ENCODE measurements around the gene PUDP.

PUDP gene

GRCh38 chrX:7076245-7076661 lies 71.7 kb downstream of the PUDP start:
- DNase-seq (ENCODE audit: low read depth in 2 of 3, low spot score in 1 of 3): no peak

- DNase-seq (ENCODE audit: low read depth in 2 of 3, low spot score in 1 of 3): no peak
Measured at GRCh38 chrX:7074908-7075204, 73.1 kb downstream of the PUDP start.

- DNase-seq (ENCODE audit: low read depth in 2 of 3, low spot score in 1 of 3): no peak
Measured at GRCh38 chrX:7074148-7074907, 73.6 kb downstream of the PUDP start.

- no peak for DNase-seq (ENCODE audit: low read depth in 2 of 3, low spot score in 1 of 3)
Measured at GRCh38 chrX:7073336-7073735, 74.6 kb downstream of the PUDP start.

GRCh38 chrX:7072856-7073255 lies 75.1 kb downstream of the PUDP start:
- DNase-seq (ENCODE audit: low read depth in 2 of 3, low spot score in 1 of 3): no peak

- no peak for DNase-seq (ENCODE audit: low read depth in 2 of 3, low spot score in 1 of 3)
Measured at GRCh38 chrX:7071390-7071789, 76.6 kb downstream of the PUDP start.

GRCh38 chrX:7069556-7069955 lies 78.4 kb downstream of the PUDP start:
- DNase-seq (ENCODE audit: low read depth in 2 of 3, low spot score in 1 of 3): no peak

DNA sequence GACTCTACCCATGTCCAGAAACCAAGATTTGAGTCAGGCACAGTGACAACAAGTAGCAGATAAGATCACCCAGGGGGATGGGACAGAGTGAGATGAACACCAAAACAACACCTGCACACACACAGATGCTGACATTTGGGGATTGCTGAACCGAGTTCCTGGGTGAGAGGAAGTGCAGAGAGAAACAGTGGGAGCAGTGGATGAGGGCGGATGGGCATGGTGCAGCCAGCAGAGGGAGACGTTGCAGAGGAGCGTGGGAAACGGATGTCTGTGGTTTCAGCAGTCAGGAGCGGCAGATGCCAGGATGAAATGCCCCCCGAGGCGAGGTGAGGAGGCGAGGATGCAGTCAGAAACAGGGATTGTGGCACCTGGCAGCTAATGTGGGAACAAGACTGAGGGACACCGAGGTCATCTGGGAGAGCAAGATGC lies 79.0 kb downstream of the PUDP start:
- DNase-seq (ENCODE audit: low read depth in 2 of 3, low spot score in 1 of 3): no peak

DNA sequence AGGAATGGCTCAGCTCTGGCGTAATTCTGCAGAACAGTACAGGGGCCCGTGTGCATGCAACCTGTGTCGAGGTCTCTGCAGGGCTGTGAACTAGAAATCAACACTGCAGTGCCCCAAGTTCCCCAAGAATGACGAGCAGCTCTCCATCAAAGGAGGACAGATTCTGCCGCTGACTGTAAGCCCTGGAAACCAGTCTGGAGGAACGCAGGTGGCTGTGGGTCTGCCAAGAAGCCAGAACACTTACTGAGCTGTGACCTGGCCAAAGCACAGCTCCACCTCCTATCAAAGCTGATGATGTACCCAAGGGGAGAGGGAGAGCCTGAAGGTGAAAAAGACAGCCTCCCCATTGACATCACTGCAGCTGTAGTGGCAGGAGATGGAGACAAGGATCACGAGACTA lies 80.7 kb downstream of the PUDP start:
- no peak for DNase-seq (ENCODE audit: low read depth in 2 of 3, low spot score in 1 of 3)

GRCh38 chrX:7065473-7065872 lies 82.5 kb downstream of the PUDP start:
- DNase-seq (ENCODE audit: low read depth in 2 of 3, low spot score in 1 of 3): no peak

DNA sequence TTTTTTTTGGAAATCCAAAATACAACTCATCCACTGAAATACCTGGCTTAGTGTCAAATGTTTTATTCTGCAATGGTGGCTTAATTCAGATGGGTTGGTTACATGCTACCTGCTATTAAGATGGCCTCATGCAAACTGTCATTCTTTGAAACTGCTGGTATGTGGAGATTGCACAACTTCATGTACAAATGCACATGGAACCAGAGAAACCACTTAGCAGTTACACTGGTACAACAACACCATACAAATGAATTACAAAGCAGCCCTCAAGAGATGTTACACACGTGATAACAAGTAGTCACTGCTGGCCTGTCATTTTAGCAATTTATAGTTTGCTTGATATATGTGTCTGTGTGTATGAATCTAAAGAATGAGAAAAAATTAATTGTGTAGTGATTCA lies 85.0 kb downstream of the PUDP start:
- no peak for DNase-seq (ENCODE audit: low read depth in 2 of 3, low spot score in 1 of 3)

- no peak for DNase-seq (ENCODE audit: low read depth in 2 of 3, low spot score in 1 of 3)
Measured at GRCh38 chrX:7062276-7062675, 85.7 kb downstream of the PUDP start.

GRCh38 chrX:7061429-7061828 lies 86.5 kb downstream of the PUDP start:
- DNase-seq (ENCODE audit: low read depth in 2 of 3, low spot score in 1 of 3): no peak

DNA sequence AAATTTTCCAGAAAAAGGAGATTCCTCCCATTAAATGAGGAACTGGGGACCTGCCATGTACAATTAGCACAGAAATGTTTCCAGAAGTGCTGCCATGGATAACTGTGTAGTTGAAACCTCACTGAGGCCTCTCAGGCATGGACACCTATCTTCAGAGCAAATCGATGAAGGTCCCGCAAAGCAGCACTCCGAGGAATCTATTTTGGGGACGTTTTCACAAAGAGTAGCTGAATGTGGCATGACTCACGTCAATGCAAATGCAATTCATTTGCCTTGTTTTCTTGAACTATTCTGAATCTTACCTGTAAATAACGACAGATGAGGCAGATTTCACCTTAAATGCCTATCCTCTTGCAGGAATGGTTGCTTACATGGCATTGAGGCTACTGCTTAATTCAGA lies 87.5 kb downstream of the PUDP start:
- no peak for DNase-seq (ENCODE audit: low read depth in 2 of 3, low spot score in 1 of 3)

DNA sequence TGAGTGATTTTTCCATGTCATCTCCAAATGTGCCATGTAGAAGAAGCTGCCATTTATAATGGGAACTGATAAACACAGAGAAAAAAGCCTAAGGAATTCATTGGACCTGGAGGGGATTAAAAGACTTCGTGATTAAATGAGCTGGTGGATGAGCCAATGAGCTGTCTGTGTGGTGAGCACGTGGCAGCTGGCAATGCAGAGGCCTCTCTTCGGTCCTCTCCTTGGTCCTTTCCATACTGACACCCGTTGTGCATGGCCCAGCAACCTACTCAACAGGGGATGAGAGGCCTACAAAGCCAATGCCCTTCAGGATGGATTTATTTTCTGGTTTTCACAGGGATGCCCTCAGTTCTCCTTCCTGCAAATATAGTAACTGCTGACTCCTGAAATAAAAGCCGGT lies 88.1 kb downstream of the PUDP start:
- DNase-seq (ENCODE audit: low read depth in 2 of 3, low spot score in 1 of 3): no peak

GRCh38 chrX:7059214-7059838 lies 88.6 kb downstream of the PUDP start:
- peak in 1 of 3 donors; percentile 15 for DNase-seq (ENCODE audit: low read depth in 2 of 3, low spot score in 1 of 3)

- no peak for DNase-seq (ENCODE audit: low read depth in 2 of 3, low spot score in 1 of 3)
Measured at GRCh38 chrX:7055386-7056137, 92.4 kb downstream of the PUDP start.

DNA sequence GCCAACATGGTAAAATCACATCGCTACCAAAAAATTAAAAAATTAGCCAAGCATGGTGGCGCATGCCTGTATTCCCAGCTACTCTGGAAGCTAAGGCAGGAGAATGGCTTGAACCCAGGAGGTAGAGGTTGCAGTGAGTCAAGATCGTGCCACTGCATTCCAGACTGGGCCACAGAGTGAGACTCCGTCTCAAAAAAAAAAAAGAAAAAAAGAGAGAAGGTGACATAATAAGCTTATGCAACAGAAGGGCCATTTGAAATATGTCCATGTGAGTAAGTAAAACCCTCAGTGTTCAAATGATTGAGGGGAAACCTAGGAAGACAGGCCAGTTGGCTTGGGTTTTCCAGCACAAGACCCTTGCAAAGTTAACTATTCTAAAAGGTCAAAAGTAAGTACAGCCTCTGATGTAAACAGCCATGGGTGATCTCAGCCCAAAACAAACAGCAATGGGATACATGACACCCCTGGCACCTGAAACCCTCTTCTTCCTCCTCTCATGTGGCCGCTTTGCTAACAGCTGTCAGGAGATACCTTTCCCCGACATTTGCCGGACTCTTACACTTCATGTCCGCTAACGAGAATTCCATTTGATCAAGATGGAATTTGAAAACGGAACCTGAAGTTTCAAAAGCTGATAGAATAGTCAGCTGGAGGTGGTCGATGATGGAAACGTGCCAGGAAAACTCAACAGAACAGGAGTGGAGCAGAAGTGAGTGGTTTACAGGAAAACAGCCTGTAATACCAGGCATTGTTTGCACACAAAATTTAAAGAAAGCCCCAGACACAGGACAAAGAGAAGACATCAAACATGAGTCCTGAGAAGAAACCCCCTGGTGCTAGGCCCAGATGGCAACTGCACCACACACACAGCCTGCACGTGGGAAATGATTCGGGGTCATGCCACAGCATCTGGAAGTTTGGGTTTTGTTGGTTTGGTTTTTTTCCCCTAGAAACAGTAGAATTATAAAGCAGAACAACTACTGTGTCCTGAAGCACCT lies 93.4 kb downstream of the PUDP start:
- no peak for DNase-seq (ENCODE audit: low read depth in 2 of 3, low spot score in 1 of 3)

- no peak for DNase-seq (ENCODE audit: low read depth in 2 of 3, low spot score in 1 of 3)
Measured at GRCh38 chrX:7052541-7052940, 95.4 kb downstream of the PUDP start.

- DNase-seq (ENCODE audit: low read depth in 2 of 3, low spot score in 1 of 3): no peak
Measured at GRCh38 chrX:7050271-7050670, 97.7 kb downstream of the PUDP start.

DNA sequence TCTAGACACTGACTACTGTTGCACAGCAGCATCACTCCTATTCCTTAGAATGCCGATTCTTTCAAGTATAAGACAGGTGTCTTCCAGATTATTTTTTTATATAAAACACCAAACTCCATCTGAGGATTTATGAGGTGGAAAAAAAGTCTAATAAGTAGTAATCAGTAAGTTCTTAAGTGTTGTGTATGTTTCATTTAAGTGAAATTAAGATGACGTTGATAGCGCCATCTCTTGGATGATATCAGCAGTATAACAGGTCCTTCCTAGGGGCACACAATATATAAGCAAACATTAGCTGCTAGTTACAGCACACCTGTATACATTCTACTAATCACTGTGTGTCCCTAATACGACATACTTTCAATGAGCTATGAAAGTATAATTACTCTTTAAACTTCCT lies 100.0 kb downstream of the PUDP start:
- DNase-seq (ENCODE audit: low read depth in 2 of 3, low spot score in 1 of 3): no peak

All from stimulated activated CD4-positive, alpha-beta T cell treated with anti-CD3 and anti-CD28 coated beads, Interleukin-12 subunit alpha, Interleukin-12 subunit beta, amount 100 ng/mL, for 48 hours (primary cell).